Measurements from ENCODE around the gene HOXB7. TPM values are rescaled to one million over a fixed set of nuclear protein-coding genes. Genes with fewer than 3 reads are reported as not detected.

The HOXB7 gene
- total and polyA plus RNA-seq, 8 donors = 2.4 to 10.5 (median 6.4) TPM

- H3K27ac ChIP-seq = peak overlapping the region; percentile 62 to 95
- DNase-seq (no peak), ATAC-seq (no peak)
- intact Hi-C loops (cut with DNase I) = no loop called here
- H3K9me3 ChIP-seq = no peaks in the 10 kb centered on the region
- H3K36me3 ChIP-seq = no peaks in the 10 kb centered on the region
- TF ChIP-seq CTCF (IDR thresholded peaks at IDR 0.05) = no peak
- peaks cover 67 to 100% of the 10 kb centered on the region in 2 donors for H3K27me3 ChIP-seq
- no peak overlapping the region for H3K4me3 ChIP-seq
- H3K4me1 ChIP-seq = peaks cover 9 to 60% of the 10 kb centered on the region in 2 donors
Observed at GRCh38 chr17:48582750-48583069, 28.1 kb downstream of the HOXB7 start.

- peaks cover 66 to 100% of the 10 kb centered on the region in 2 donors for H3K27me3 ChIP-seq
- H3K9me3 ChIP-seq = no peaks in the 10 kb centered on the region
- H3K4me3 ChIP-seq = peak overlapping the region in 1 of 2 donors; percentile 7
- H3K27ac ChIP-seq = peak overlapping the region; percentile 62 to 95
- intact Hi-C loops (cut with DNase I) = no loop called here
- H3K36me3 ChIP-seq = no peaks in the 10 kb centered on the region
- no peak for ATAC-seq
- TF ChIP-seq CTCF (IDR thresholded peaks at IDR 0.05) = no peak
- peaks cover 9 to 56% of the 10 kb centered on the region in 2 donors for H3K4me1 ChIP-seq
- peak in 1 of 4 donors; percentile 82 for DNase-seq
Observed at GRCh38 chr17:48579760-48580554, 30.9 kb downstream of the HOXB7 start.

DNA sequence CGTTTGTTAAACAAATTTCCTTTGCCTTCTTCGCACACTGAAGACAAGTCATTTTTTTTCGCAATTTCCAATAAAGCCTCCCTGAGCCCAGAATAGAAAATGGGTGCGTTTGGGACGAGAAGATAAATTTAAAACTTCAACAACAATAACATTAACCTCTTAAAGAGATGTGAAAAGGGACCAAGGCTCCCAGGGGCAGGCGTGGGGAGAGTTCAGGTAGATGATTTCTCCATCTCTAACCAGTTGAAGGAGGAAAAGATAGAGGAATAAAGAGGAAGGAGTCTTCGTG lies 31.4 kb downstream of the HOXB7 start:
- H3K9me3 ChIP-seq = no peaks in the 10 kb centered on the region
- TF ChIP-seq CTCF (IDR thresholded peaks at IDR 0.05) = no peak
- H3K36me3 ChIP-seq = no peaks in the 10 kb centered on the region
- intact Hi-C loops (cut with DNase I) = no loop called here
- peak overlapping the region in 1 of 2 donors; percentile 46 for H3K4me3 ChIP-seq
- DNase-seq (no peak), ATAC-seq (no peak)
- peaks cover 9 to 53% of the 10 kb centered on the region in 2 donors for H3K4me1 ChIP-seq
- H3K27me3 ChIP-seq = peaks cover 67 to 100% of the 10 kb centered on the region in 2 donors
- peak overlapping the region; percentile 72 to 95 for H3K27ac ChIP-seq

- H3K4me3 ChIP-seq = peak overlapping the region; percentile 29 to 46
- H3K27ac ChIP-seq = peak overlapping the region; percentile 72 to 95
- no peak for TF ChIP-seq CTCF (IDR thresholded peaks at IDR 0.05)
- intact Hi-C loops (cut with DNase I) = no loop called here
- H3K27me3 ChIP-seq = peaks cover 65 to 100% of the 10 kb centered on the region in 2 donors
- H3K4me1 ChIP-seq = peaks cover 3 to 47% of the 10 kb centered on the region in 2 donors
- no peaks in the 10 kb centered on the region for H3K36me3 ChIP-seq
- H3K9me3 ChIP-seq = no peaks in the 10 kb centered on the region
- peak; percentile 9 for ATAC-seq
- no peak for DNase-seq
Observed at GRCh38 chr17:48578616-48579470, 32.0 kb downstream of the HOXB7 start.
